Measurements from ENCODE around the gene CKLF.

The CKLF gene

DNA sequence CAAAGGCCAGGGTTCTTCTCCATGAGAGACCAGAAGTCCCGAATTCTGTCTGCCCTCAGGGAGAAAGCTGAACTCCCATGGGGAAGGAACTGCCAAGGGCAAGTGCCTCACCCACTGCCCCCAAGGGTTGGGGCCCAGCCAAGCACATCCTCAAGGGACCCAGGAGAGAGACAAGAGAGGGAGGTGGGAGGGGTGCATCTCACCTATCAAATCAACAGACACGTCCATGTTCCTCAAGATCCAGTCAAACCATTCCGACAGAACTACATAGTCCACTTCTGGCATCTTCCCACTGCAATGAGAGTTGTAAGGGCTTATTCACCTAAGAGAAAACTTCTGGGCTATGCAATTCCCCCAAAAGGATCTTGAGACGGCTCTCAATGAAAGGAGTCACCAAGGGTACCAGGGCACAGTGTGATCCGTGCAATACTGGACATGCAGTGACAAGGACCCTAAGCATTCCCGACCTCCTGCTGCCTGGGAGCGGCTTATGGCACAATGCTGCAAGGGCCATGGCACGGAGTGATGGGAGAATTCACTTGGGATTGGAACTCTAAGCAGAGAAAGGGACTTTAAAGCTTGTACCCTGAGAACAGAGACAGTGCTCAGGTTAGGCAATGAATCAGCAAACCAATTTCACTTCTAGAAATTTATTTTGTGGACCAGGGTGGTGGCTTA is 34.7 kb upstream of the CKLF start:
- no peak for DNase-seq (ENCODE audit: low spot score)

DNA sequence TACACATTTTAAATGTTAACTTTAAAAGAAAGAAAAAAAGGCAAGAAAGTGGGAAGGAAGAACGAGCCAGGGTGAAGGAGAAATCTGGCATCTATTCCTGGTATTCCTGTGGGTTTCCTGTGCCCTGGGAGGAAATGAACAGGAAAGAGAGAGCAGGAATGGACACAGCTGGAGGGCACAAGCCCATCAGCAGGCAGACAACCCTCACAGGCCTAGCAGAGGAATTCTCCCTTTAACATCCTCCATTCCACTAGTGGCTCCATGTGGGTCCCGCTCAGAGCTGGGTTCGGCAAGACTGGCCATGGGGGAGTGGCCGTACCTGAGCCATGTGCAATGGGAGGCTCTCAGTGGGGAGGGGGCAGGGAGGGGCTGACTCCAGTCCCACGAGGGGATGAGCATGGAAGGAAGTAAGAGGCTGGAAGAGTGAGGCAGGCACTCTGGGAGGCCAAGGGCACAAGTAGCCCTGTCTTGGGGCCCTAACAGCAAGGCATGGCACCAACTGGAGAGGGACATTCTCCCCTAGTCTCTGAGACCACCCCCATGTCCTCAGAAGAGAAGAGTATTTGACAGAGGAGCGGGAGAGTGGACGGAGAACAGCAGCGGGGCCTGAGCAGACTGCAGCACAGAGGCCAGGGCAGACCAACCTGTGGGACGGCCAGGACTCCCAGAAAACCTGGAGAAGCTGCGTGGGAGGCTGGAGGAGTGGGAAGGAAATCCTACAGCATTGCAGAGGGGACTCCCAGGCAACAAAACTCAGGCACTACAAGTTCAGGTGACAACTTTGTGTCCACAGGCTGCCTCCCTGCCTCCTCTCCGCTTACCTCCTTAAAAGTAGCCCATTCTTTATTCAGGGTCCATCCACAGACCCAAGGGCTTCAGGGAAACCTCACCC is 32.6 kb upstream of the CKLF start:
- DNase-seq (ENCODE audit: low spot score), result no peak

DNA sequence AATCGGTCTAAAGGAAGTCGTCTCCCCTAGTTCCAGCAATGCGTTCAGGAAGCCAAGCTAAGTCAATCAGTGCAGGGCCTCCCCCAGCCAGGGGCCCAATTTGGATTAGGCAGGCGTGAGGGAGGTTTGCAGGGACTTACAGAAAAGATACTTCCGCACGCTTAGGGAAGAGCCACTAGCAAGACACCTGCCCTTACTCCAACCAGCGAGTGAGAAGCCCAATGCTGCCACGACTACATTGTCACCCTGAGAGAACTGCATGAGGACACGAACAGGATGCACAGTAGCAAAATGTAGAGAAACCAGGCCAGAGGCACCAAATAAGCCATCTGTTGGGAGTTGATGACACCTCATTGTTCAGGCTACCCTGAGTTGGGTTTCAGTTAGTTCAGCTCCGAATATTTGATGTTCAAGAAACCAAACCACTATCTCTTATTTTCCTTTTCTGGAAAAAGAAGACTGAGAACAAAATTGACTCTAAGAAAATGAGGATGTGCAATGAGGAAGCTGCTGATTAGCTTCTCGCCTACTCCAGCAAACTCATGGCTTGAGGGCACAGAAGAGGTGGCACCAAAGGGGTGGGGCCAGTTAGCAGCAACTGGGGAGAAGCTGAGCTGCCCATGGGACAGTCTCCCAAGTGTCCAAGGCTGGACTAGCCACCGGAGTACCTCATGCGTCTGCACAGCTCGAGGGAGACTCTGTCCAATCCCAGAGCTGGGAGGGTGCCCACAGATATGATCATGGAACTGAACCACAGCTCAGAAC is 31.8 kb upstream of the CKLF start:
- no peak for DNase-seq (ENCODE audit: low spot score)

DNA sequence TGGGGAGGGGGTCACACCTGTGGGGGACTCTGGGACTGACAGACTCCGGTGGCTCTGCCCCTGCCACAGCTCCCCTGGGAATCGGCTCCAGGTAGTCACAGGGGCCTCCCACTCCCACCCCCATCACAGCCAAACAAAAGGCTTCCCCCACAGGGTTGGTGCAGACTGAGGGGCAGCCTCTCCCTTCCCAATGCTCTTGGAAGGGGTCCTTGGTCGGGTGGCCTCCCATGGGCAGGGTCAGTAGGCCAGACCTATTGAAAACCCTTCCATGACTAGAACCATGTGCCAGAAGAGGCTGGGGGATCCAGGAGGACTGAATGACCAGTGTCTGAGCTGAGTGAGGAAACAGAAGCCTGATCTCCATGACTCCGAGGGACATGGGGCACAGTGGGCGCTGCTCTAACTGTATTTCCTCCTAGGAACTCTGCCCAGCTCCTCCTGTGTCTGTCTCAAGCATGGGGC is 31.1 kb upstream of the CKLF start:
- no peak for DNase-seq (ENCODE audit: low spot score)

DNA sequence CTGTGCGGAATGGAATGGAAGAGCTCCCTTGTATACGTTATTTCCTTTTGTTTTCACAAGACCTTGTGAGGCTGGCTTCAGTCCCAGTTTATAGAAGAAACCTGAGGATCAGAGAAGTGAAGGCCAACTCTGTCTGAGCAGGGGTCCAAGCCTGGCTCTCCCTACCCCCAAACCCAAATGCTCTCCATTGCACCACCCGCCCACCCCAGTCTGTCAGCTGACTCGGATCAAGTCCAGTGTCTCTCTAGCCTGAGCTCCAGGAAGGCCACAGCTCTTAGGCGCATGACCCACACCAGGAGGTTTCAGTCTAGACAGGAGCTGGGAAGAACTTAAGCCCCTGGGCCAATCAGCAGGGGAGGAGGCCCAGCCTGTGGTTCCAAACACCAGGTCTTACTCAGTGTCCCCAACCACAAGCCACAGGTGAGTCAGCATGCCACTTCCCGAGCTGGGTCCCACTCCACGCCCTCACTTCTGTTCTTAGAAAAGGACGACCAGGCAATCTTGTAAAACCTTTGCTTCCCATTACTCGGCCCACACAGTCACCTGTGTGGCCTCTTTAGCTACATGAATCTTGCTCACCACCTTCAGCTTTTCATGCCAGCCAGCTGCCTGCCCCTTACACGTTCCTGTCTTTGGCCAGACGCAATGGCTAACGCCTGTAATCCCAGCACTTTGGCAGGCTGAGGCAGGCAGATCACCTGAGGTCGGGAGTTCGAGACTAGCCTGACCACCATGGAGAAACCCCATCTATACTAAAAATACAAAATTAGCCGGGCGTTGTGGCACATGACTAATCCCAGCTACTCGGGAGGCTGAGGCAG is 30.2 kb upstream of the CKLF start:
- DNase-seq (ENCODE audit: low spot score), result peak; percentile 88

DNA sequence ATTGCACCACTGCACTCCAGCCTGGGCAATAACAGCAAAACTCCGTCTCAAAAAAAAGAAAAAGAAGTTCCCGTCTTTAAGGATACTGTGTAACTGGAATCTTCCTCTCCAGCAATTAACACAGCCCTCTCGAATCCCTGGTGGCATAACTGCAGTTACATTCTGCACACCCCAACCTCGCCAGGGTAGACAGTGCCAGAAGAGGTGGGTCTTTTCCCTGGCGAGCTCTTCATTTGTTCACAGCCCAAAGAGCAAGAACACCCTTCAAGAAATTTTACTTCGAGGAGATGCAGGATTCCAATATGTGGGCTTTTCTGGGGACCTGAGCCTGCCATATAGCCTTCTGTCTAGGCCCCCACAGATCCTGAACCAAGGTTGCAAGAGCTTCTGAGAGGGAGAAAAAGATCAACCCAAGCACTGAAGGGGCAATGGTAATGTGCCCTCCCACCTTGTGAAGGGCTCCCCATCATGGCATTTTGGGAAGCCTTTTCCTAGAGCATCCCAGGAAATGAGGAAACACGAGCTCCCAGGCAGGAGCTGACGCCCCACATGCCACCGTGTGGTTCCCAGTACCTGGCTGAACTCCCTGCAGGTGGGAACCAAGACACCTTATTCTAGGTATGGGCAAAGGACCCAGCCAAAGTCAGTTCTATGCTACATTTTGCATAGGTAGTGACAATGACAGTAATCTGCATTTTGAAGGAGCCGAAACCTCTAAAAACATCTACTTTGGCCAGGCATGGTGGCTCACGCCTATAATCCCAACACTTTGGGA is 29.4 kb upstream of the CKLF start:
- DNase-seq (ENCODE audit: low spot score), result no peak

DNA sequence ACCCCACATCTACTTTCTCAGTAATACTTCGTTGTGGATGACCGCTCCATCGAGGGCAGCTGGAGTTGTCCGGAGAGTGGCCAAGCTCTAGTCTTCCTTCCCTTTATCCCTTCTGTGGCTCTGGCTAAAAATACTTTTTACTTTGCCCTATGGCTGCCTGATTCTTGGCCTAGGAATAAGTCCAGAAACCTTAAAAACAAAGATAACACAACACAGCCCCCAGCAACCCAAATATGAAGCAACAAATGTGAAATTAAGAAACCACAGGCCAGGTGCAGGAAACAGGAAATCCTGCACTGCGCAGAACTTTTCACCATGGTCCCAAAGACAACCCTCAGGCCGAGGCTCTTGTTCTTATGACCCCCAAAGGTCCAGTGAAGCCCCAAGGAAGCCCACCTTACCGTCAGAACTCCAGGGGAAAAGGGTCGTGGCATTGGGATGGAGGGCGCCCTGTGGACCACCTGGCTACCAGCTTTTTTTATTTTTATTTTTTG is 28.5 kb upstream of the CKLF start:
- peak; percentile 66 for DNase-seq (ENCODE audit: low spot score)

DNA sequence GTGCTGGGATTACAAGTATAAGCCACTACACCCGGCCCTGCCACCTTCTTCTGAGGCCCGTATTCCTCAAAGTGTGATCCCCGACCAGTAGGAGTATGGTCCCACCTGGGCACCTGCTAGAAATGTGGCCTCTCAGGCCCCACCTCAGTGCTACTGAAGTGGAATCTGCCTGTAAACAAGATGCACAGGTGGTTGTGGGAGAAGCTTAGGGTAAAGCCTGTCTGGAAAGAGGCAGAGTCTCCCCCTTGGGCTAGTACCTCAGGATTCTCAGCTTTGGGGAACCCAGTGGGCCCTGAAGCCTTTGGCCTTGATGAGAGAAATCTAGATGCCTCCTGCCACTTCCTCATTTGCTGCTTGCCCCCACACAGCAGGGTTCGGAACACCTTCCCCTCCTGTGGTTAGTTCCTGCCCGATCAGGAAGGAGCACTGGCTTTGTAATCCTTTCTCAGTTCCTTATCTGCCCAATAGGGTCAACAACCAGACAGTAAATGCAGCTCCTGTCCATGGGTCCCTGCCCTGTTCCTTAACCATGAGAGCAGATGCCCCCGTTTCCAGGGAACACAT is 27.7 kb upstream of the CKLF start:
- peak; percentile 37 for DNase-seq (ENCODE audit: low spot score)

DNA sequence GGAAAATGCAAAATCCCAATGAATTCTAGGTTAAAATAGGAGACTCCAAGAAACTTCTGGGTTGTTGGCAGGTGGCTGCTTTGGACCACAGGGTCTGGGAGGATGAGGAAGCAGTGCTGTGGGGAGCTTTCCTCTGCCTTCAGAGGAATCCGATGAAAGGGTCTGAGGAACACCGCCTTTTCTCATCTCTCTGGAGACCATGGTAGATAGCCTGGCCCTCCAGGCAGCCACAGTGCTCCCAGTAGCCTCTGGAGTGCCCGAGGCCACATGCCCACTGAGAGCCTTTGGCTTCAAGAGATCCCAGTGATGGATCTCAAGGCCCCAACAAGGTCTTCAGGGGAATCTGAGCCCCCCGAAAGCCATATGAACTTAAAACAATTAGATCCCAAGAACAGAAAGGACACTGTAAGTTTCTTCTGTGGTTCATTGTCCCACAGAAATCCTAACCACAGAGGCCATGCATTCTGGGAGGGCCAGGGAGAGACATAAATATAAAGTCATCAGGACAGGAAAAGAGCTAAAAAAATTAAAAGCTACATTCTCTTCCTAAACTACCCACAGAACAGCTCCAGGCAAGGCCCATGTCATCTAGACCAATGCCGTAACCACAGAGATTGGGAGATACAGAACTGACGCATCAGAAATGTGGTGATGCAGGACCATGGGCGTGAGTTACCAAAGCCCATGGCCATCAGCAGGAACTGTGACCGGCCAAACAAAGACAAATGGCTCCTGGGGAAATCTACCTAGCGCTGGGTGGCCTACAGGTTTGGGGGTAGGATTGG is 26.8 kb upstream of the CKLF start:
- DNase-seq (ENCODE audit: low spot score), result no peak

DNA sequence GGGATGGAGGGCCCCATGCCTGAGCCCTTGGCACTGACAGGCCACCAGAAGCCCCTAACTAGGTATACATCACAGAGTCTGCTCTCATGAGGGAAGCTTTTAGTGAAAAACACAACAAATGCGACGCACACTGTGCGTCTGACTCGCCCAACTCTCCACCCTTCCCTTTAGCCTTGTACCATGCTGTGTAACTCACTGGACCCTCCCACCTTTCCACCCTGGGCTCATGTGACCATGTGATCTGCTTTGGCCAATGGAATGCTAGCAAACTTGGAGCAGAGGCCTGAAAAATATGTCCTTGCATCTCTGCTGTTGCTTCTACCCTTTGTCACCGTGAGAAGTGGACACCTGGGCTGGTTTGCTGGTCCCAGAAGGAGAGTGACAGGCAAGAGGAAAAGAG is 24.1 kb upstream of the CKLF start:
- DNase-seq (ENCODE audit: low spot score), result no peak

DNA sequence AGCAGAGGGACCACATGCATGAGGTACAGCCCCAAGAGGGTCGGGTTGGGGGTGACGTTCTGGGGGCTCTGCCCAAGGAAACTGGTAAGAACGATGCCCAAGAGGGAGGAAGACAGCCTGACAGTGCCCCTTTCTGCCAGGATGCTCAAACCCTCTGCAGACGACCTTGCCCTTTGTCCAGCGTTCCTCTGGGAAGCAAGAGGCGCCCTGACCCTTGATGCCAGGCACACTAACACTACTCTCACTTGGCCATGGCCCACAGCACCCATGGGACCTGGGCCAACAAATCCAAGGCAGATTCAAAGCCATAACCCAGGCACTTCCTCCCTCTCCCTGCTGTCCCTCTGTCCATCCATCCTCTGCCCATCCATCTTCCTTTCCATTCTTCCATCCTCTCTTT is 22.9 kb upstream of the CKLF start:
- DNase-seq (ENCODE audit: low spot score), result no peak

DNA sequence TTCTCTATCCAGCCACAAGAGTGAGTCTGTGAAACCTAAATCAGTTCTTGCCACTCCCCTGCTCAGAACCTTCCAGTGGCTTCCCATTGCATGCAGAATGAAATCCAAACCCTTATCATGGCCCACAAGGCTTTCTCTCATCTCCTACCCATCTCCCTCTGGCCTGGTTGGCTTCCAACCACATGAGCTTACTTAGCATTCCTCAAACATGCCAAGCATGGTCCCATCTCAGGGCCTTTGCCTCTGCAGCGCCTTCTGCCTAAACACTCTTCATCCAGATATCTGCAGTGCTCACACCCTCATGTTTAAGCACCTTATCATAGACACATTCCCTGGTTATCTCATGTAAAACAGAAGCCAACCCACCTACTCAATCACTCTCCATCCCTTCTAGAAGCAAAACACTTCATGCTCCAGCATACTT is 18.0 kb upstream of the CKLF start:
- DNase-seq (ENCODE audit: low spot score), result no peak

DNA sequence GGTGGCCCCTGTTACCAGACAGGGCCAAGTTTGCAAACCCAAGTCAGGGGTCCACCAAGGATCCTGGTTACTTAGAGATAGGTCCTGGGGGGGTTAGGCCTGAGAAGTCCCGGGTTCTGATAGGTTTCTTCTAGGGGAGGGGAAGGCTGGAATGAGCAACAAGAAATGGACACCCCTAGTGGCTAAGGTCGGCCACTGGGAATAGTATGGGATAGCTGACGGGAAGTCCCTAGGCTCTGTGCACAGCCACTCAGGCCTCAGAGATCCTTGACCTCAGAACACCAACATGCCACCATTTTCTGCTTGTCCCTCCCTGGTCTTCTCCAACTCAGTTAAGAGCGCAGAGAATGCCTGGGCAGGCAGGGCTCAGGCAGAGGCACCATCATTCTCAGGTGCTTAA is 15.9 kb upstream of the CKLF start:
- no peak for DNase-seq (ENCODE audit: low spot score)

DNA sequence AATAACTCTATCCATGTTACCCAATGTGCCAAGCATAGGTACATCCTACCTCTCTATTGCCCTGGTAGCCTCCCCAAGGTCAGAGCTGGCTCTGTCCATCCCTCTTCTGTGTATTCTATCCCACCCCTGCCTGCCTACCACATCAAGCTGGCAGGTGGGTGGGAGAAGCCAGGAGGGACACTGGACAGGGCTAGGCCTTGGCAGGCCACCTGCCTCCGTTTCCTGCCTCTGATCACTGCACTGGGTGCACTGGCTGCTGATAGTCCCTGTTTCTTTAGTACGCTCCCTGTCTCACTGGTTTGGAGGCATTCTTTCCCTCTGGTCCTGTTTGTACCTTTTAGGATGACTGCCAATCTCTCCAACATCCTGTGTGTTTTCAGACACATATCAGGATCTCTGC is 15.1 kb upstream of the CKLF start:
- DNase-seq (ENCODE audit: low spot score), result no peak

DNA sequence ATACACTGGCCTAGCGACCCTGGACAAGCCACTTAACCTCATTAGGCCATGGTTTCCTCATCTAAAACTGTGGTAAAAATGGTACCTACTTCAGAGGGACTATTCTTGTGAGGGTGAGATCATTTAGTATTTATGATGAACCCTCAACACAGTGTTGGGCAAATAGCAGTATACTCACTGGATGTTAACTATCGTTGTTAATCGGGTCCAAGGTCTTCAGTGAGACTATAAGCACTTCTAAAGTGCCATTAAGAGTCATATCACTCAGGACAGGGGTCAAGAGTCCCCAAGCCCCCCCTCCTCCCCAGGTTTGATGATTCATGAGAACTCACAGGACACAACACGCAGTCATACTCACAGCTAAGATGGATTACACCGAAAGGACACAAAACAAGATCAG is 13.5 kb upstream of the CKLF start:
- no peak for DNase-seq (ENCODE audit: low spot score)

DNA sequence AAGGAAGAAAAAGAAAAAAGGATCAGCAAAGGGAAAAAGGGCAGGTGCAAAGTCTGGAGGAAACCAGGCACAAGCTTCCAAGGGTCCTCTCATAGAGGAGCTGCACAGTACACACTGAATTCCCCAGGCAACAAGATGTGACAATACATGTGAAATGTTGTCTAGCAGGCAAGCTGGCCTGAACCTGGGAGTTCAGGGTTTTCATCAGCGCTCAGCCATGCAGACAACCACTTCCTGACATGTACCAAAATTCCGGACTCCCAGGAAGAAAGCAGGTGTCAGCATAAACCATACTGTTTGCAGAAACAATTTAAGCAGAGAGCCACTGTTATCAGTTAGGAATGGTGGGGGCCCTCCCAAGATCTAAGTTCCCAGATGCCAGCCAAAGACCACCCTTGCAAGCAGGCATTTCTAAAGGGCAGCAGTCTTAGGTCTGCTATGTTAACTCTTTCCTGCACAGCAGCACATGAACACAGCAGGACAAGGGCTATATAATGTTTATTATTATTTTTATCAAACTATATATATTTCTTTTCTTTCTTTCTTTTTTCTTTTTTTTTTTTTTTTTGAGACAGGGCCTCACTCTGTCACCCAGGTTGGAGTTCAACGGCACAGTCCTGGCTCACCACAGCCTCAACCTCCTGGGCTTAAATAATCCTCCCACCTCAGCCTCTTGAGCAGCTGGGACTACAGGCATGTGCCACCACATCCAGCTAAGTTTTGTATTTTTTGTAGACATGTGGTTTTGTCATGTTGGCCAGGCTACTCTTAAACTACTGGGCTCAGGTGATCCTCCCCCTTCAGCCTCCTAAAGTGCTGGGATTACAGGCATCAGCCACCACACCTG is 12.5 kb upstream of the CKLF start:
- DNase-seq (ENCODE audit: low spot score), result peak; percentile 17

DNA sequence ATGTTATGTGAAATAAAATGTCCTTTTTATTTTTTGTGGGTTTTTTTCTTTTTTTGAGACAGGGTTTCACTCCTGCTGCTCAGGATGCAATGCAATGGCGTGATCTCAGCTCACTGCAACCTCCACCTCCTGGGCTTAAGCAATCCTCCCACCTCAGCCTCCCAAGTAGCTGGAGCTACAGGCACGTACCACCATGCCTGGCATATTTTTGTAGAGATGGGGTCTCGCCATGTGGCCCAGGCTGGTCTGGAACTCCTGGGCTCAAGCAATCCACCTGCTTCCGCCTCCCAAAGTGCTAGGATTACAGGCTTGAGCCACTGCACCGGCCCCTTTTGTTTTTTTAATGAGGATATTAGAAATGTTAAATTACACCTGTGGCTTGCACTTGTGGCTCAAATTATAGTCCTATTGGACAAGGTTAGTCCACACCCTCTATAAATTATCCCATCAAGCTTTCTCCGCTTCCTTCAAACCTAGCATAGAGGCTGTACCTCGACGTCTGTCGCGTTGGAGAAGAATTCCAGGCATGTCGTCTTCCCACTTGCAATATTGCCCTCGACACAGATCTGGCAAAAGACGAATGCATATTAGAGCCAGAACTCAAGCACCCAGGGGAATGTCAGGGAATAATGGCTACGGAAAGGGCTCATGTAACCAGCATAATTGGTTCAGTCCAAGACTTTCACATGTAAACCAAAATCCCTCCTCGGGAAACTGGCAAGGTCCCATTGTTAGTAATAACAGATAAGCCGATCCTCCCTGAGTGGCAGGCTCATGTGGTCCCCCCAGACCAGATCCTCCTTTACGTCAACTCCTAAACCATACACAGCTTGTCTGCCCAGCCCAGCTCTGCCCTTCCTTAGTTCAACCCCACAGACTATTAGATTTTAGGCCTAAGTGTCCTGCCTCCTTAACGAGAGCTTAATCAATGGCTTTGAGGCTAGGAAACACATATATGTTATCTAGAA is 10.7 kb upstream of the CKLF start:
- DNase-seq (ENCODE audit: low spot score), result no peak

DNA sequence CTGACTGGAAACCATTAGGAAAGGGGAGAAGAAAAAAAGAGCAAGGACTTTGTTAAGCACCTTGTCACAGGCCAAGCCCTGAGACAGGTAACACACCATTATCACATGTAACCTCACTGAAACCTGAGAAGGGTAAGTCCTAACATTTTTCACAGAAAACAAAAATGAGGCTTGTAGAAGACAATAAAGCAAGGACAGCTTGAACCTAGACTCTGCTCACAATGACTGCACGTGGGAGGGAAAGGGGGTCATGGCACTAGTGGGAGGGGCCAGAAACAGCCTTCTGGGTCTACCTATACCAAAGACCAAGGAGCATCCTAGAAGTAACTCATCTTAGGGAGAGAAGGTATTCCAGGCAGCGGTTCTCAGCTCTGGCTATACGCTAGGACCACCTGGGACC is 10.0 kb upstream of the CKLF start:
- no peak for DNase-seq (ENCODE audit: low spot score)

Measured in CD4-positive, alpha-beta T cell treated with Interleukin-6 at 100 ng/mL for 8 hours (primary cell).